WTC11 (cell line): ENCODE data around the gene DYNLT1.
"Not testable (repeated sequence)": the region's sequence is repeated elsewhere in the genome, so short reads cannot be mapped to it uniquely, and the experiment has no call there.

Experiments
- AFF4 ChIP-seq: sonication (generic); formaldehyde crosslinking; IDR thresholded peaks from 2 replicates; pipeline ENCODE4 v1.8.1; 2023; ENCODE audit warnings: mild to moderate bottlenecking, missing genetic modification reagents, borderline replicate concordance
- ATF3 ChIP-seq: sonication (generic); formaldehyde crosslinking; conservative IDR thresholded peaks from 2 replicates; pipeline ENCODE4 v1.8.1; 2022; ENCODE audit warnings: mild to moderate bottlenecking, missing genetic modification reagents
- CTCF ChIP-seq: fragments of 200-600 bp; IDR thresholded peaks from 2 replicates; pipeline ENCODE4 v1.8.0; 2022; ENCODE audit warnings: antibody characterized with exemption
- FOXK1 ChIP-seq: sonication (generic); formaldehyde crosslinking; IDR thresholded peaks from 2 replicates; pipeline ENCODE4 v1.8.0; 2022; ENCODE audit warnings: mild to moderate bottlenecking, moderate library complexity, missing genetic modification reagents
- STAT6 ChIP-seq: sonication (generic); formaldehyde crosslinking; conservative IDR thresholded peaks from 2 replicates; pipeline ENCODE4 v1.8.1; 2023; ENCODE audit warnings: mild to moderate bottlenecking, low read depth, missing genetic modification reagents, moderate library complexity
- TEAD4 ChIP-seq: sonication (generic); formaldehyde crosslinking; IDR thresholded peaks from 2 replicates; pipeline ENCODE4 v1.8.0; 2022; ENCODE audit warnings: mild to moderate bottlenecking, missing genetic modification reagents
- ZNF263 ChIP-seq: sonication (generic); formaldehyde crosslinking; IDR thresholded peaks from 2 replicates; pipeline ENCODE4 v1.8.1; 2022; ENCODE audit warnings: low read depth, mild to moderate bottlenecking, moderate library complexity, missing genetic modification reagents
- TF ChIP-seq, protein P1 (sequence below): fragments of 250-450 bp; sonication (Bioruptor Pico); conservative IDR thresholded peaks from 2 replicates; pipeline ENCODE4 v1.9.0; 2021; ENCODE audit warnings: mild to moderate bottlenecking
- TF ChIP-seq, protein P2 (sequence below): fragments of 250-450 bp; sonication (Bioruptor Pico); IDR thresholded peaks from 2 replicates; pipeline ENCODE4 v1.9.0; 2021; ENCODE audit warnings: mild to moderate bottlenecking
- TF ChIP-seq, protein P3 (sequence below): sonication (generic); formaldehyde crosslinking; IDR thresholded peaks from 2 replicates; pipeline ENCODE4 v1.8.0; 2023; ENCODE audit warnings: missing genetic modification reagents
- TF ChIP-seq, protein P4 (sequence below): sonication (generic); formaldehyde crosslinking; IDR thresholded peaks from 2 replicates; pipeline ENCODE4 v1.8.1; 2023; ENCODE audit warnings: mild to moderate bottlenecking, missing genetic modification reagents, moderate library complexity

GRCh38 chr6:158632538-158633119, 11.9 kb downstream of the DYNLT1 start:
- not testable (repeated sequence) for TF ChIP-seq ATF3; TEAD4; FOXK1 (CRISPR knock-in tag); CTCF; AFF4 (CRISPR knock-in tag); STAT6; ZNF263
- TF ChIP-seq, protein P1, sequence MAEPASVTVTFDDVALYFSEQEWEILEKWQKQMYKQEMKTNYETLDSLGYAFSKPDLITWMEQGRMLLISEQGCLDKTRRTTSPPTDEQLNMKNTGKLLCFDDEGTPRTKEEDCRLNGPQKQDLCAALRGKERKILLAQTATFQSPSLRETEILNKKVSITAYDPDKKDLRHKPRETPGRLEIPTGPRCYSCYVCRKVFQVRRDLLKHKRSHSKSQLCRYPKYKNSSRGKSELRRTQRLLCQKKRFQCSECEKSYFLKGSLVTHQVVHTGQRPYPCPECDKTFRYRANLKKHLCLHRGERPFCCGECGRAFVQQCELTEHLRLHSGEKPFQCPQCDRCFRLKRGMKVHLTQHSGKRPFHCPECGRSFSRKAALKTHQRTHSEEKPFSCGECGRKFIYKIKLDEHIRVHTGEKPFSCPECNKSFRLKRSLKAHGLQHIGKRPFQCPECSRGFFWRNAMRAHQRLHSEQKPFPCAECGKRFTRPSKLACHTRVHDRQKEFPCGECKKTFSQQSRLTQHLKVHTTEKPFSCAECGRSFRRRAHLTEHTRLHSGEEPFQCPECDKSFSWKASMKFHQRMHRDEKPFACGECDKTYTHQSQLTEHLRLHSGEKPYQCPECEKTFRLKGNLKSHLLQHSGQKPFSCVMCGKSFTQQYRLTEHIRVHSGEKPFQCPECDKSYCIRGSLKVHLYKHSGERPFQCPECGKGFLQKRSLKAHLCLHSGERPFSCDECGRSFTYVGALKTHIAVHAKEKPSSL (CRISPR knock-in tag): not testable (repeated sequence)
- TF ChIP-seq, protein P2, sequence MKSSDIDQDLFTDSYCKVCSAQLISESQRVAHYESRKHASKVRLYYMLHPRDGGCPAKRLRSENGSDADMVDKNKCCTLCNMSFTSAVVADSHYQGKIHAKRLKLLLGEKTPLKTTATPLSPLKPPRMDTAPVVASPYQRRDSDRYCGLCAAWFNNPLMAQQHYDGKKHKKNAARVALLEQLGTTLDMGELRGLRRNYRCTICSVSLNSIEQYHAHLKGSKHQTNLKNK: not testable (repeated sequence)
- TF ChIP-seq, protein P3, sequence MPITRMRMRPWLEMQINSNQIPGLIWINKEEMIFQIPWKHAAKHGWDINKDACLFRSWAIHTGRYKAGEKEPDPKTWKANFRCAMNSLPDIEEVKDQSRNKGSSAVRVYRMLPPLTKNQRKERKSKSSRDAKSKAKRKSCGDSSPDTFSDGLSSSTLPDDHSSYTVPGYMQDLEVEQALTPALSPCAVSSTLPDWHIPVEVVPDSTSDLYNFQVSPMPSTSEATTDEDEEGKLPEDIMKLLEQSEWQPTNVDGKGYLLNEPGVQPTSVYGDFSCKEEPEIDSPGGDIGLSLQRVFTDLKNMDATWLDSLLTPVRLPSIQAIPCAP (CRISPR knock-in tag): not testable (repeated sequence)
- TF ChIP-seq, protein P4, sequence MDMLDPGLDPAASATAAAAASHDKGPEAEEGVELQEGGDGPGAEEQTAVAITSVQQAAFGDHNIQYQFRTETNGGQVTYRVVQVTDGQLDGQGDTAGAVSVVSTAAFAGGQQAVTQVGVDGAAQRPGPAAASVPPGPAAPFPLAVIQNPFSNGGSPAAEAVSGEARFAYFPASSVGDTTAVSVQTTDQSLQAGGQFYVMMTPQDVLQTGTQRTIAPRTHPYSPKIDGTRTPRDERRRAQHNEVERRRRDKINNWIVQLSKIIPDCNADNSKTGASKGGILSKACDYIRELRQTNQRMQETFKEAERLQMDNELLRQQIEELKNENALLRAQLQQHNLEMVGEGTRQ (CRISPR knock-in tag): not testable (repeated sequence)
